Measurements from ENCODE around the gene ANKK1.

ANKK1 gene

DNA sequence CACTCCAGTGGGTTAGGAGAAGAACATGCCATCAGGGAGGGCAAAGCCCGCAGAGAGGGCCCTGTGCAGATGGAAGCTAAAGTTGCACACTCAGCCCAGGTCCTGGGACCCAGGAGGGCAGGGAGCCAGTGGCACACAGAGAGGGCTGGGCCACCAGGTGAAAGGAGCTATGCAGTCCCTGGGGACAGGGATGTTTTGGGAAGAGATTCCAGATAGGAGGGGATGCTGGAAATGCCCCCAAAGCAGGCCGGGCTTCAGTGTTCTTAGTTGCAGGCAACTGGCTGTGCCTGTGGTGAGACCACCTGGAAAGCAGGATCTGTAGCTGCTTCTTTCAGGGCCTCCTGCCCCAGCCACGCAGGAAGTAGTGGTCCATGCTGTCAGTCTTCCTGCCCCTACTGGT is 19.6 kb downstream of the ANKK1 start:
- Histone ChIP-seq H3K36me3 (ENCODE audit: control insufficient read depth, insufficient read depth, low read length) (no peaks in the 10 kb centered on the region), H2BK5ac (ENCODE audit: low read length) (no peak overlapping the region), H3K79me1 (ENCODE audit: low read length) (no peaks in the 10 kb centered on the region), H3K18ac (ENCODE audit: low read length) (no peak overlapping the region), H4K8ac (ENCODE audit: low read depth, low read length) (no peak overlapping the region), H3K4me1 (ENCODE audit: control insufficient read depth, low read depth, low read length) (no peaks in the 10 kb centered on the region), H3K27ac (ENCODE audit: low read depth, low read length) (no peak overlapping the region), H2AK5ac (ENCODE audit: low read length) (no peak overlapping the region), H3K27me3 (ENCODE audit: insufficient read depth, low read length, poor library complexity) (no peaks in the 10 kb centered on the region), H3K23ac (ENCODE audit: low read length) (no peak overlapping the region), H4K5ac (ENCODE audit: low read length) (no peak overlapping the region), H3K4me3 (ENCODE audit: low read length) (no peak overlapping the region), H3K4ac (ENCODE audit: low read depth, low read length) (no peak overlapping the region), H2BK15ac (replicated peaks; ENCODE audit: low read depth) (no peak overlapping the region), H3K79me2 (ENCODE audit: control insufficient read depth, insufficient read depth, low read length) (no peaks in the 10 kb centered on the region), H2BK120ac (ENCODE audit: low read depth, low read length) (no peak overlapping the region), H3K4me2 (ENCODE audit: low read length) (no peak overlapping the region), H3K9ac (ENCODE audit: low read length) (no peak overlapping the region), H3K56ac (ENCODE audit: low read length) (no peak overlapping the region)
- no peak for DNase-seq
- no CpG with 5 or more reads among the region's 3 CpGs for WGBS (ENCODE audit: extremely low coverage, insufficient coverage, low lambda C conversion rate)

DNA sequence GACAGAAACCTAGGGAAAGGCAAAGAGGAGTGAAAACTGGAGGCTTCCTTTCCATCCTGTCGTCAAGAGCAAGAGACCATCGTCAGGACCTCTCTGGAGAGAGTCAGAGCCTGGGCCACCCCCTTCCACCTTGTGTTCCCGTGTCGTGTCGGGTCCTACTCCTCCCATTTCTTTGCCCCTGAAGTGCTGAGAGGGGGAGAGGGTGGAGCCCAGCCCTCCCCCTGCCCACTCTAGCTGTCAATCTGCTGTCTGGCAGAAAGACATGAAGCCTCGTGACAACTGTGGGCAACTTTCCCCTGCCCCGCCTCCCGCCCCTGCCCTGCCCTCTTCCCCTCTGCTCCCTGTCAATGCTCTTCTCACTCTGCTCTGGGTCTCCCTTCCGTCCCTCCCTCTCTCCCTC is 20.6 kb downstream of the ANKK1 start:
- H3K4me1 ChIP-seq (ENCODE audit: control insufficient read depth, low read depth, low read length), result no peaks in the 10 kb centered on the region
- no peaks in the 10 kb centered on the region for H3K27me3 ChIP-seq (ENCODE audit: insufficient read depth, low read length, poor library complexity)
- no peak overlapping the region for H3K56ac ChIP-seq (ENCODE audit: low read length)

DNA sequence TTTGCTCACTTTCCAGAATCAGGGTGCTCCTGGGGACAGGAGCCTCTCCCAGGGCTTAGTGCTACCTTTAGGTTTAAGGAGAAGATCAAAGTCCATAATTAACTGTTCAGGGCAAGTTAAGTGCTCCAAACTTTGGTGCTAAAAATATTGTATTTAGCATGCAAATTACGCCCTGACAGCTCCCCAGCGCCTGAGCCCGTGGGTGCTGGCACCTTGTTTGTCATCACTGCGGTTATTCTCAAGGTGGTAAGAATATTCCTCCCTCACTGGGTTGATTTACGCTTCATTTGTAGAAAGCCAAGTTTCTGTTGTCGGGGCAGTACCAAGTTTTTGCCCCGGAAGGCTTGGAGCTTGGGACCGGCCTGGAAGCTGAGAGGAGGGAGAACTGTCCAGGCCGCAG is 21.3 kb downstream of the ANKK1 start:
- Histone ChIP-seq H3K79me2 (ENCODE audit: control insufficient read depth, insufficient read depth, low read length) (no peaks in the 10 kb centered on the region), H3K36me3 (ENCODE audit: control insufficient read depth, insufficient read depth, low read length) (no peaks in the 10 kb centered on the region), H3K23ac (ENCODE audit: low read length) (no peak overlapping the region), H3K27ac (ENCODE audit: low read depth, low read length) (no peak overlapping the region), H3K4me2 (ENCODE audit: low read length) (no peak overlapping the region), H3K4me1 (ENCODE audit: control insufficient read depth, low read depth, low read length) (no peaks in the 10 kb centered on the region), H3K4me3 (ENCODE audit: low read length) (no peak overlapping the region), H2AK5ac (ENCODE audit: low read length) (no peak overlapping the region), H4K5ac (ENCODE audit: low read length) (no peak overlapping the region), H4K8ac (ENCODE audit: low read depth, low read length) (no peak overlapping the region), H3K18ac (ENCODE audit: low read length) (no peak overlapping the region), H3K27me3 (ENCODE audit: insufficient read depth, low read length, poor library complexity) (no peaks in the 10 kb centered on the region), H3K4ac (ENCODE audit: low read depth, low read length) (no peak overlapping the region), H2BK15ac (replicated peaks; ENCODE audit: low read depth) (no peak overlapping the region), H2BK120ac (ENCODE audit: low read depth, low read length) (no peak overlapping the region), H2BK5ac (ENCODE audit: low read length) (no peak overlapping the region), H3K9ac (ENCODE audit: low read length) (no peak overlapping the region), H3K79me1 (ENCODE audit: low read length) (no peaks in the 10 kb centered on the region), H3K56ac (ENCODE audit: low read length) (no peak overlapping the region)
- DNase-seq, result no peak
- no CpG with 5 or more reads among the region's 9 CpGs for WGBS (ENCODE audit: extremely low coverage, insufficient coverage, low lambda C conversion rate)

More for the DNA sequence above, 20.6 kb downstream of the ANKK1 start:
- H3K4ac ChIP-seq (ENCODE audit: low read depth, low read length), result no peak overlapping the region
- H3K4me3 ChIP-seq (ENCODE audit: low read length), result no peak overlapping the region
- no peak overlapping the region for H3K27ac ChIP-seq (ENCODE audit: low read depth, low read length)
- H3K23ac ChIP-seq (ENCODE audit: low read length), result no peak overlapping the region
- H2BK5ac ChIP-seq (ENCODE audit: low read length), result no peak overlapping the region
- H3K18ac ChIP-seq (ENCODE audit: low read length), result no peak overlapping the region
- H2BK15ac ChIP-seq (replicated peaks; ENCODE audit: low read depth), result no peak overlapping the region
- no peak overlapping the region for H2AK5ac ChIP-seq (ENCODE audit: low read length)
- no peaks in the 10 kb centered on the region for H3K79me2 ChIP-seq (ENCODE audit: control insufficient read depth, insufficient read depth, low read length)
- H3K36me3 ChIP-seq (ENCODE audit: control insufficient read depth, insufficient read depth, low read length), result no peaks in the 10 kb centered on the region
- H3K9ac ChIP-seq (ENCODE audit: low read length), result no peak overlapping the region
- H2BK120ac ChIP-seq (ENCODE audit: low read depth, low read length), result no peak overlapping the region
- DNase-seq, result no peak
- H4K5ac ChIP-seq (ENCODE audit: low read length), result no peak overlapping the region
- H4K8ac ChIP-seq (ENCODE audit: low read depth, low read length), result no peak overlapping the region
- WGBS (ENCODE audit: extremely low coverage, insufficient coverage, low lambda C conversion rate), result no CpG with 5 or more reads among the region's 9 CpGs
- H3K79me1 ChIP-seq (ENCODE audit: low read length), result no peaks in the 10 kb centered on the region
- H3K4me2 ChIP-seq (ENCODE audit: low read length), result no peak overlapping the region

DNA sequence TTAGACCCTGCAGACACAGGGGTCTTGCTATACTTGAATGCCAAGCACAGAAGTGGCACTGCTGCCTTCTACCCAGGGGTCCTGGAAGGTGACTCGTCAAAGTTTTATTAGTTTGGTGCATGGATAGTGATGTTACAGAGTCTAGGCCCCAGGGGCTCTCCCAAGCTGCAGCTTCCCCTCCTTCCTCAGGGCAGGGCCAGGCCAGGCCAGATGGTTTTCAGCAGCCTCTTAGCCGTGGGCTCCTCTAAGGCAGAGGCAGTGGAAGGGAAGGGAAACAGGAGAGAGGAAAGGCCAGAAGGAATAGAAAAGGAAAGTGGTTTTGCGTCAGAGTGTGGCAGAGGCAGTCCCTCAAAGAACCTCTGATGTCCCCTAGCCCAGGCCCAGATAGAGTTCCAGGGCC is 21.9 kb downstream of the ANKK1 start:
- H4K5ac ChIP-seq (ENCODE audit: low read length), result no peak overlapping the region
- H3K4me3 ChIP-seq (ENCODE audit: low read length), result no peak overlapping the region
- no peak overlapping the region for H3K23ac ChIP-seq (ENCODE audit: low read length)
- no peaks in the 10 kb centered on the region for H3K36me3 ChIP-seq (ENCODE audit: control insufficient read depth, insufficient read depth, low read length)
- no peak overlapping the region for H3K4me2 ChIP-seq (ENCODE audit: low read length)
- no peaks in the 10 kb centered on the region for H3K79me2 ChIP-seq (ENCODE audit: control insufficient read depth, insufficient read depth, low read length)
- no peaks in the 10 kb centered on the region for H3K27me3 ChIP-seq (ENCODE audit: insufficient read depth, low read length, poor library complexity)
- no peaks in the 10 kb centered on the region for H3K4me1 ChIP-seq (ENCODE audit: control insufficient read depth, low read depth, low read length)
- H2BK120ac ChIP-seq (ENCODE audit: low read depth, low read length), result no peak overlapping the region
- no peaks in the 10 kb centered on the region for H3K79me1 ChIP-seq (ENCODE audit: low read length)
- no peak overlapping the region for H3K18ac ChIP-seq (ENCODE audit: low read length)
- DNase-seq, result no peak
- H3K56ac ChIP-seq (ENCODE audit: low read length), result no peak overlapping the region
- H3K9ac ChIP-seq (ENCODE audit: low read length), result no peak overlapping the region
- H4K8ac ChIP-seq (ENCODE audit: low read depth, low read length), result no peak overlapping the region
- H3K27ac ChIP-seq (ENCODE audit: low read depth, low read length), result no peak overlapping the region
- H3K4ac ChIP-seq (ENCODE audit: low read depth, low read length), result no peak overlapping the region
- no peak overlapping the region for H2BK5ac ChIP-seq (ENCODE audit: low read length)
- WGBS (ENCODE audit: extremely low coverage, insufficient coverage, low lambda C conversion rate), result no CpG with 5 or more reads among the region's 3 CpGs
- no peak overlapping the region for H2AK5ac ChIP-seq (ENCODE audit: low read length)
- no peak overlapping the region for H2BK15ac ChIP-seq (replicated peaks; ENCODE audit: low read depth)

DNA sequence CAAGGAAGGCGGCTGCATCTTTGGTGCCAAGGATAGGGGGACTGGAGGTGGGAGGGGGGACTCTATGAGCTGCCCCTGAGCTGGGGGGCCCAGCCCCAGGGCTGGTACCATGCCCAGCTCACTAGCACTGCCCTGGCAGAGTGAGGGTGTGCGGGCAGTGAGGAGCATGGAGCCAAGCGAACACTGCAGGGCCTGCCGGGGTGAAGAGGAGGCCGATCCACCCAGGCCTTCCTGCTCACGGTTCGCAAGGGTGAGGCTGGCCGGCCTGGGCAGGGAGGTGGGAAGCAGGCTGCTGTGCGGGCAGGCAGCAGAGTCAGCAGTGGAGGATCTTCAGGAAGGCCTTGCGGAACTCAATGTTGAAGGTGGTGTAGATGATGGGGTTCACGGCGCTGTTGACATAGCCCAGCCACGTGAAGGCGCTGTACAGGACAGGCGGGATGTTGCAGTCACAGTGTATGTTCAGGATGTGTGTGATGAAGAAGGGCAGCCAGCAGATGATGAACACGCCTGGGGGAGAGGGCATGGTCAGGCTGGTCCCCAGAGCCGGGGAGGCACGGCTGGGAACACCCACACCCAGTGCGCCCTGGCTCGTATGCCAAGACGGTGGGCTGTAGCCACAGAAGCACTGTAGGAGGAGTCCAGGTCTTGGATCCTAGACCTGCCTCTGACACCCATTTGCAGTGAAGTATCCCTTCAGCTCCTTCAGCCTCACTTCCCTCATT is 23.0 kb downstream of the ANKK1 start:
- Histone ChIP-seq H3K79me1 (ENCODE audit: low read length) (no peaks in the 10 kb centered on the region), H3K18ac (ENCODE audit: low read length) (no peak overlapping the region), H4K5ac (ENCODE audit: low read length) (no peak overlapping the region), H4K8ac (ENCODE audit: low read depth, low read length) (no peak overlapping the region), H3K79me2 (ENCODE audit: control insufficient read depth, insufficient read depth, low read length) (no peaks in the 10 kb centered on the region), H2BK5ac (ENCODE audit: low read length) (no peak overlapping the region), H2BK15ac (replicated peaks; ENCODE audit: low read depth) (no peak overlapping the region), H3K56ac (ENCODE audit: low read length) (no peak overlapping the region), H3K23ac (ENCODE audit: low read length) (no peak overlapping the region), H3K4me2 (ENCODE audit: low read length) (no peak overlapping the region), H2AK5ac (ENCODE audit: low read length) (no peak overlapping the region), H3K4me1 (ENCODE audit: control insufficient read depth, low read depth, low read length) (no peaks in the 10 kb centered on the region), H3K4me3 (ENCODE audit: low read length) (no peak overlapping the region), H3K36me3 (ENCODE audit: control insufficient read depth, insufficient read depth, low read length) (no peaks in the 10 kb centered on the region), H3K9ac (ENCODE audit: low read length) (no peak overlapping the region), H3K27ac (ENCODE audit: low read depth, low read length) (no peak overlapping the region), H3K27me3 (ENCODE audit: insufficient read depth, low read length, poor library complexity) (no peaks in the 10 kb centered on the region), H2BK120ac (ENCODE audit: low read depth, low read length) (no peak overlapping the region), H3K4ac (ENCODE audit: low read depth, low read length) (no peak overlapping the region)
- no peak for DNase-seq
- no CpG with 5 or more reads among the region's 21 CpGs for WGBS (ENCODE audit: extremely low coverage, insufficient coverage, low lambda C conversion rate)

DNA sequence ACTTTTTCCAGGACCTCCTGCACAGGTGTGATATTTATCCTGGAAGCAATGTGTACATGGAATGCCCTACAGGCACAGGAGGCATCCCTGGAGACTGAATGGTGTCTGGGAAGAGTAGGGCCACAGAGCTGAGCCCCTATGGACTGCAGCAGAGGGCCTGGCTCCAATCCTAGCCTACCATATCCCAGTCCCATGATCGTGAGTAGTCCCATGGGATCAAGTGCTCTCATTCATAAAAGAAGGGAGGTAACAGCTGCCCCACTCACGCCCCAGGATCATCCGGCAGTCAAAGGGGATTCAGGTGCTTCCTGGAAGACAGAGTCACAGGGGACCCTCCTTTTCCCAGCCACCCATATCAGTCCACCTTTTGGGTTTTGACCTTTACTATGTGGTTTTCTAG is 24.0 kb downstream of the ANKK1 start:
- no peak overlapping the region for H3K56ac ChIP-seq (ENCODE audit: low read length)
- H3K79me1 ChIP-seq (ENCODE audit: low read length), result no peaks in the 10 kb centered on the region
- no peak overlapping the region for H3K18ac ChIP-seq (ENCODE audit: low read length)
- H4K8ac ChIP-seq (ENCODE audit: low read depth, low read length), result no peak overlapping the region
- H3K4me3 ChIP-seq (ENCODE audit: low read length), result no peak overlapping the region
- no peak overlapping the region for H3K9ac ChIP-seq (ENCODE audit: low read length)
- WGBS (ENCODE audit: extremely low coverage, insufficient coverage, low lambda C conversion rate), result no CpG with 5 or more reads among the region's 3 CpGs
- H3K27me3 ChIP-seq (ENCODE audit: insufficient read depth, low read length, poor library complexity), result no peaks in the 10 kb centered on the region
- H3K79me2 ChIP-seq (ENCODE audit: control insufficient read depth, insufficient read depth, low read length), result no peaks in the 10 kb centered on the region
- no peak overlapping the region for H2BK15ac ChIP-seq (replicated peaks; ENCODE audit: low read depth)
- H3K27ac ChIP-seq (ENCODE audit: low read depth, low read length), result no peak overlapping the region
- no peak overlapping the region for H3K23ac ChIP-seq (ENCODE audit: low read length)
- H3K4ac ChIP-seq (ENCODE audit: low read depth, low read length), result no peak overlapping the region
- H3K4me1 ChIP-seq (ENCODE audit: control insufficient read depth, low read depth, low read length), result no peaks in the 10 kb centered on the region
- no peak overlapping the region for H3K4me2 ChIP-seq (ENCODE audit: low read length)
- no peaks in the 10 kb centered on the region for H3K36me3 ChIP-seq (ENCODE audit: control insufficient read depth, insufficient read depth, low read length)
- no peak overlapping the region for H2AK5ac ChIP-seq (ENCODE audit: low read length)
- H2BK5ac ChIP-seq (ENCODE audit: low read length), result no peak overlapping the region
- H4K5ac ChIP-seq (ENCODE audit: low read length), result no peak overlapping the region
- no peak for DNase-seq
- H2BK120ac ChIP-seq (ENCODE audit: low read depth, low read length), result no peak overlapping the region

All from mesendoderm (in vitro differentiated cells).